Sigmoid colon (tissue), 7 donors: Measurements from ENCODE around the gene B3GAT2. TPM values are rescaled to one million over a fixed set of nuclear protein-coding genes. Genes with fewer than 3 reads are reported as not detected.

ENCODE experiments used
- DNase-seq: peaks from one replicate; pipeline ENCODE4 v3.0.0-alpha.2; 2019
- H3K27ac ChIP-seq, 4 donors: fragments of 200-600 bp; sonication (generic); one replicate each; pipeline ENCODE4 v1.5.1; 2016 to 2019; ENCODE audit warnings: mild to moderate bottlenecking in 1 of 4
- H3K27me3 ChIP-seq, 3 donors: fragments of 200-600 bp; sonication (generic); one replicate each; pipeline ENCODE4 v1.5.1; 2019; ENCODE audit warnings: mild to moderate bottlenecking in 1 of 3
- H3K36me3 ChIP-seq, 4 donors: fragments of 200-600 bp; sonication (generic); one replicate each; pipeline ENCODE4 v1.5.1; 2016 to 2019
- H3K4me1 ChIP-seq, 4 donors: fragments of 200-600 bp; sonication (generic); one replicate each; pipeline ENCODE4 v1.5.1; 2017 to 2019
- H3K4me3 ChIP-seq, 4 donors: fragments of 200-600 bp; sonication (generic); one replicate each; pipeline ENCODE4 v1.5.1; 2017 to 2019; ENCODE audit warnings: mild to moderate bottlenecking in 2 of 4, moderate library complexity in 1 of 4
- H3K9me3 ChIP-seq, 4 donors: fragments of 200-600 bp in 3 of 4; sonication (generic) in 3 of 4; one replicate each; pipeline versions ENCODE4 v1.5.1 to v1.6.1; 2013 to 2019
- EP300 ChIP-seq, 4 donors: sonication (generic); formaldehyde crosslinking; IDR thresholded peaks; one replicate each; pipeline ENCODE4 v1.6.1; 2017; ENCODE audit warnings: antibody characterized with exemption in 4 of 4
- POLR2A ChIP-seq, 2 donors: fragments of 450-650 bp; IDR thresholded peaks; one replicate each; pipeline ENCODE4 v1.6.1; 2016; ENCODE audit warnings: antibody characterized with exemption in 2 of 2, mild to moderate bottlenecking in 2 of 2, moderate library complexity in 2 of 2
- POLR2AphosphoS5 ChIP-seq, 4 donors: sonication (generic); formaldehyde crosslinking; IDR thresholded peaks; one replicate each; pipeline ENCODE4 v1.6.1; 2017; ENCODE audit warnings: antibody characterized with exemption in 4 of 4
- WGBS, 2 donors: extraction: QIAGEN DNeasy Blood & Tissue Kit; methylation state at CpG; one replicate each; pipeline ENCODE4 v1.1.7; 2013; 5-methylcytosine and 5-hydroxymethylcytosine counted together
- intact Hi-C: fragments of 100-400 bp; cut with DNase I; formaldehyde crosslinking; loops from one replicate; pipeline ENCODE4 v1.15.1; 2023
- polyA plus RNA-seq, 3 donors: library from polyadenylated mRNA; stranded (reverse); fragments of 200-250 nt; gene quantifications; one replicate each; pipeline ENCODE4 v1.2.3, GENCODE V29; 2013
- total RNA-seq, 4 donors: library from RNA; depleted of rRNA; stranded (reverse); fragments of >200 nt; gene quantifications; one replicate each; pipeline ENCODE4 v1.1.0, GENCODE V29; 2016
- TF ChIP-seq, protein P1 (sequence below), 4 experiments: fragments of 450-650 bp in 3 of 4; fragments of 200-600 bp in 1 of 4; IDR thresholded peaks; one replicate each; pipeline ENCODE4 v1.5.1; 2016 to 2019; ENCODE audit warnings: antibody characterized with exemption in 4 of 4, mild to moderate bottlenecking in 3 of 4, moderate library complexity in 2 of 4
- donor health status: healthy with polysubstance abuse.
- donor health status: Bipolar disorder and iron deficiency.
- donor health status: healthy.

The B3GAT2 gene
- total and polyA plus RNA-seq, 7 donors: under 0.01 to 0.28 (median 0.17) TPM; not detected in 3

DNA sequence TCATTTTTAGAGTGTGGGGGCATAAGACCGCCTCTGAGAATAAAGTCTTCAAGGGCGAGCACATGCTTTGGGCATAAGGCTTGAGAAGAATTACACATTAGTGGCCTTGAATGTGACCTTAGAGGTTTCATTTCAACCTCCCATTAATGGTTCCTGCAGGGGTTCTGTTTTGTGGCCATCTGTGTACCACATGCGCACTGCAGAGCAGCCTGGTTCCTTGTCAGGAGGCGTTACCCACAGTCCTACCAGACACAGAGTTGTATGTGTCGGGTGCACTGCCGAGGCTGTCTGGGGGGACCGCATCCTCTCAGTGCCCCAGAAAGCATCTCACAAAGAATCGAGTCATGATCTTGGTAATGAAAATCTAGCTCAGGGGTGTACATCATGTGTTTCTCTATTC lies 115.7 kb downstream of the B3GAT2 start:
- peaks cover 0 to 10% (median 0%) of the 10 kb centered on the region in 4 donors for H3K36me3 ChIP-seq
- no peaks in the 10 kb centered on the region for H3K9me3 ChIP-seq
- TF ChIP-seq, protein P1, sequence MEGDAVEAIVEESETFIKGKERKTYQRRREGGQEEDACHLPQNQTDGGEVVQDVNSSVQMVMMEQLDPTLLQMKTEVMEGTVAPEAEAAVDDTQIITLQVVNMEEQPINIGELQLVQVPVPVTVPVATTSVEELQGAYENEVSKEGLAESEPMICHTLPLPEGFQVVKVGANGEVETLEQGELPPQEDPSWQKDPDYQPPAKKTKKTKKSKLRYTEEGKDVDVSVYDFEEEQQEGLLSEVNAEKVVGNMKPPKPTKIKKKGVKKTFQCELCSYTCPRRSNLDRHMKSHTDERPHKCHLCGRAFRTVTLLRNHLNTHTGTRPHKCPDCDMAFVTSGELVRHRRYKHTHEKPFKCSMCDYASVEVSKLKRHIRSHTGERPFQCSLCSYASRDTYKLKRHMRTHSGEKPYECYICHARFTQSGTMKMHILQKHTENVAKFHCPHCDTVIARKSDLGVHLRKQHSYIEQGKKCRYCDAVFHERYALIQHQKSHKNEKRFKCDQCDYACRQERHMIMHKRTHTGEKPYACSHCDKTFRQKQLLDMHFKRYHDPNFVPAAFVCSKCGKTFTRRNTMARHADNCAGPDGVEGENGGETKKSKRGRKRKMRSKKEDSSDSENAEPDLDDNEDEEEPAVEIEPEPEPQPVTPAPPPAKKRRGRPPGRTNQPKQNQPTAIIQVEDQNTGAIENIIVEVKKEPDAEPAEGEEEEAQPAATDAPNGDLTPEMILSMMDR (IDR thresholded peaks at IDR 0.05): no peak
- no peak for TF ChIP-seq POLR2AphosphoS5 (IDR thresholded peaks at IDR 0.05)
- no peak for TF ChIP-seq POLR2A (IDR thresholded peaks at IDR 0.05)
- TF ChIP-seq EP300 (IDR thresholded peaks at IDR 0.05): no peak
- no peak for DNase-seq
- H3K27me3 ChIP-seq: no peaks in the 10 kb centered on the region
- intact Hi-C loops: no loop called here
- no peaks in the 10 kb centered on the region for H3K4me1 ChIP-seq
- no peak overlapping the region for H3K4me3 ChIP-seq
- no peak overlapping the region for H3K27ac ChIP-seq
- 97% methylated on average over 8 of the region's 8 CpGs for WGBS, 2 donors

DNA sequence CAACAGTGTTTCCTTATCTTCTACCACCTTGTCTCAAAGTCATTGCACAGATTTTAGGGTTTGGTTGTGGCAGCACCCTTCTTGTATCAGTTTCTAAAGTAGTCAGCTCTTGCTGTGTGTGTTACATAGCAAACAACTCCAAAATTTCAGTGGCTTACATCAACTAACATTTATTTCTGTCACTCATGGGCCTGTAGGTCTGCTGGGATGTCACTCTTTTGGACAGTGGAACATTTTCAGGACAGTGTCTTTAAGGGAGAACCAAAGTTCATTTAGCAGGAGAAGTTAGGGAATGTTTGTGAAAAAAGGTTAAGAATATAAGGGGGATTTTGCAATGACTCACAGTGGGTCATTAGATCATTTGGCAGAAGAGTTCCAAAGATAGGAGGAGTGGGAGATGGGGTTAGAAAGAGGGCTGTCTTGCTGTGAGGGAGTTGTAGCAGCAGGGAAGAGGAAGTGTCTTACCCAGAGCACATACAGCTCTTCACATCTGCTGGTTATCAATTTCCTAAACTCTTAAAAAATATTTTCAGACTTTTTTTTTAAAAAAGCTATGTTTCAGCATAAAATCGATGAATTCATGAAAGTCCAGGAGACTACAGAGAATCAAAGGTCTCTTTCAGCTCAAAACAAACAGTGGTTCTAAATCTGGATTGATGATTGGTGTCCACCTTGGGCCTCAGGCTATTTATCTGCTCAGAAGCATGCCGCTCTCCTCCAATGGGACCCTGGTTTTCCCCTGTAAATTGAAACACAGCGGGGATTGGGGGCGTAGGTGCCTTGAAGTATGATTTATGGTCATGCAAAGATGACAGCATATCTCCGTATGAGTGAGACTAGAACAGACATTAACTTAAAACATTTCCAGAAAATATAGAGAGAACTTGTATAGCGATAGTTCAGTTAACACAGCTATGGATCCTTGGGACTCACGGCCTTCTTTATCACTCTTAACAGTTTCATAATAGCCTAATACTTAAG lies 117.3 kb downstream of the B3GAT2 start:
- TF ChIP-seq POLR2AphosphoS5 (IDR thresholded peaks at IDR 0.05) (no peak), POLR2A (IDR thresholded peaks at IDR 0.05) (no peak), EP300 (IDR thresholded peaks at IDR 0.05) (no peak)
- TF ChIP-seq, protein P1 (IDR thresholded peaks at IDR 0.05): no peak
- intact Hi-C loops: no loop called here
- Histone ChIP-seq H3K9me3 (no peaks in the 10 kb centered on the region), H3K27ac (no peak overlapping the region), H3K36me3 (peaks cover 0 to 10% (median 0%) of the 10 kb centered on the region in 4 donors), H3K4me1 (no peaks in the 10 kb centered on the region), H3K4me3 (no peak overlapping the region), H3K27me3 (no peaks in the 10 kb centered on the region)
- DNase-seq: no peak
- WGBS, 2 donors: 95 to 96% methylated on average over 7 of the region's 7 CpGs

DNA sequence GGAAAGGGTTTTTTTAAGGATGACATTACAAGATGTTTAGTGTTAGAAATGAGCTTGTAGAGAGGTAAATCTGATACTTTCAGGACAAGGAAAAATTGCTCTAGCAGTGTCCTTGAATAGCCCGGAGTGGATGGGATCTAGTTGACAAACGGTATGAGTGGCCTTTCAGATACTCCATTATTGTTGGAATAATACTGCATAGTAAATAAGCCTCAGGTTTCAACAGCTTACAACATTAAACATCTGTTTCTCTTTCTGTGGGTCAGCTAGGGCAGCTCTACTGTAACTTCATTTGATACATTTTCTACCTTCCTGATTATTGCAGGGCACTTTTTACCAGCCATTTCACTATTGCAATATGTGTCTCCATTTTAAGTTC lies 118.0 kb downstream of the B3GAT2 start:
- DNase-seq: no peak
- 94 to 97% methylated on average over 2 of the region's 2 CpGs for WGBS, 2 donors
- TF ChIP-seq POLR2A (IDR thresholded peaks at IDR 0.05): no peak
- TF ChIP-seq EP300 (IDR thresholded peaks at IDR 0.05): no peak
- Histone ChIP-seq H3K27ac (no peak overlapping the region), H3K9me3 (no peaks in the 10 kb centered on the region), H3K36me3 (peaks cover 0 to 10% (median 0%) of the 10 kb centered on the region in 4 donors), H3K4me1 (no peaks in the 10 kb centered on the region), H3K27me3 (no peaks in the 10 kb centered on the region), H3K4me3 (no peak overlapping the region)
- intact Hi-C loops: no loop called here

DNA sequence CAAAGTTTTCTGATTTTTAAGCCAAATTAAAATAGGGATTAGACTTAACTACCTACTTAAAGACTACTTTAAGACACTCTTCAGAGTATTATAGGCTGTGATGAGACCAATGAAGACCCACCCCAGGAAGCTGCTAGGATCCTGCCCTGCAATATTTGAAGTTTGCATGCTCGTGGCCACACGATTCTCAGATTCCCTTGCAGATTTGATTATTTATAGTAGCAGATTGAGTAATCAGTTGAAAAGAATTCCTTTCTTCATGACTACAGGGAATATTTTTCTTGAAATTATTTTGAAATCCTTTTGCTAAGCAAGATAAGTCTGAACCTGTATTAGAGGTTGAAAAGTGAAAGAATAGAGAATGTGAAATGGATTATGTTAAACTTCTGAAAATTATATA lies 122.3 kb downstream of the B3GAT2 start:
- WGBS, 2 donors: 78 to 92% methylated on average over 2 of the region's 2 CpGs
- Histone ChIP-seq H3K4me1 (no peaks in the 10 kb centered on the region), H3K27ac (no peak overlapping the region), H3K27me3 (no peaks in the 10 kb centered on the region), H3K36me3 (peaks cover 0 to 10% (median 0%) of the 10 kb centered on the region in 4 donors), H3K9me3 (peaks cover 0 to 3% (median 0%) of the 10 kb centered on the region in 4 donors), H3K4me3 (no peak overlapping the region)
- intact Hi-C loops: no loop called here
- no peak for DNase-seq
- TF ChIP-seq, protein P1 (IDR thresholded peaks at IDR 0.05): no peak
- TF ChIP-seq POLR2A (IDR thresholded peaks at IDR 0.05): no peak
- no peak for TF ChIP-seq EP300 (IDR thresholded peaks at IDR 0.05)
- no peak for TF ChIP-seq POLR2AphosphoS5 (IDR thresholded peaks at IDR 0.05)

DNA sequence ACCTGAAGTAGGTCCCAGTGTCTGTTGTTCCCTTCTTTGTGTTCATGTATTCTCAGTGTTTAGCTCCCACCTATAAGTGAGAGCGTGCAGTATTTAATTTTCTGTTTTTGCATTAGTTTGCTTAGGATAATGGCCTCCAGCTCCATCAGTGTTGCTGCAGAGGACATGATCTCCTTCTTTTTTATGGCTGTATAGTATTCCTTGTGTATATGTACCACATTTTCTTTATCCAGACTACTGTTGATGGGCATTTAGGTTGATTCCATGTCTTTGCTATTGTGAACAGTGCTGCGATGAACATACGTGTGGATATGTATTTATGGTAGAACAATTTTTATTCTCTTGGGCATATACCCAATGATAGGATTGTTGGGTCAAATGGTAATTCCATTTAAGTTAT lies 125.4 kb downstream of the B3GAT2 start:
- no peak overlapping the region for H3K4me3 ChIP-seq
- TF ChIP-seq, protein P1 (IDR thresholded peaks at IDR 0.05): no peak
- TF ChIP-seq POLR2AphosphoS5 (IDR thresholded peaks at IDR 0.05) (no peak), EP300 (IDR thresholded peaks at IDR 0.05) (no peak)
- no peak overlapping the region for H3K27ac ChIP-seq
- intact Hi-C loops: no loop called here
- peaks cover 0 to 3% (median 0%) of the 10 kb centered on the region in 4 donors for H3K9me3 ChIP-seq
- H3K4me1 ChIP-seq: no peaks in the 10 kb centered on the region
- DNase-seq: no peak
- H3K36me3 ChIP-seq: no peaks in the 10 kb centered on the region
- no peaks in the 10 kb centered on the region for H3K27me3 ChIP-seq
- 97 to 99% methylated on average over 3 of the region's 3 CpGs for WGBS, 2 donors
